AG04449 (cell line): ENCODE results near the gene NECTIN2.
"Not testable (repeated sequence)": the region's sequence is repeated elsewhere in the genome, so short reads cannot be mapped to it uniquely, and the experiment has no call there.

ENCODE experiments used
- CTCF ChIA-PET: fragments of 350-600 bp; formaldehyde crosslinking; extraction: SDS; loops from one replicate; lab custom pipeline; 2021; ENCODE audit warnings: antibody characterized with exemption; lab: Yijun Ruan, JAX
- POLR2A ChIA-PET: fragments of 400-600, 350-600 bp; formaldehyde crosslinking; extraction: SDS; loops from one replicate; lab custom pipeline; 2020; ENCODE audit warnings: antibody characterized with exemption, inconsistent platforms; lab: Yijun Ruan, JAX
- DNase-seq: peaks from one replicate; pipeline ENCODE4 v3.0.0-alpha.2; 2010; ENCODE audit warnings: low read depth, low spot score
- H3K4me3 ChIP-seq: 2 replicates; pipeline ENCODE4 v1.5.1; 2011; ENCODE audit warnings: low read depth, mild to moderate bottlenecking, control low read depth, low read length
- CTCF ChIP-seq: IDR thresholded peaks from one replicate; pipeline ENCODE4 v1.5.1; 2011; ENCODE audit warnings: mild to moderate bottlenecking, moderate library complexity, low read length, control low read depth, inconsistent platforms; ENCODE audit not compliant: insufficient read depth; ENCODE audit errors: missing control alignments

The NECTIN2 gene

GRCh38 chr19:44855606-44856005 lies 9.5 kb downstream of the NECTIN2 start:
- no peak overlapping the region for H3K4me3 ChIP-seq
- ChIA-PET CTCF (no interaction called here), POLR2A (no interaction called here)
- no peak for TF ChIP-seq CTCF
- no peak for DNase-seq

- DNase-seq: no peak
- H3K4me3 ChIP-seq: no peak overlapping the region
- CTCF ChIA-PET: interaction anchor here (1.2 to 2.5 kb wide), 3 partner anchors 11 to 72 kb away, joined by 3 to 7 read pairs (median 3); partner anchors contain the start of genes APOE and NECTIN2
- POLR2A ChIA-PET: interaction anchor here (0.6 kb wide), 1 partner anchor 7 kb away, joined by 4 read pairs; no protein-coding TSS in a partner anchor
- TF ChIP-seq CTCF: no peak
These were observed 10.5 kb downstream of the NECTIN2 start for GRCh38 chr19:44856421-44857083.

- CTCF ChIA-PET: interaction anchor here (1.0 to 2.5 kb wide), 4 partner anchors 71 to 134 kb away, joined by 3 to 7 read pairs (median 4); no protein-coding TSS in a partner anchor
- DNase-seq: no peak
- POLR2A ChIA-PET: interaction anchor here (0.6 kb wide), 1 partner anchor 12 kb away, joined by 3 read pairs; no protein-coding TSS in a partner anchor
- no peak overlapping the region for H3K4me3 ChIP-seq
- TF ChIP-seq CTCF: no peak
These were observed 11.7 kb downstream of the NECTIN2 start for GRCh38 chr19:44857837-44858236.

- DNase-seq, POLR2A ChIA-PET, CTCF ChIA-PET, H3K4me3 ChIP-seq: not testable (repeated sequence)
These were observed 15.5 kb downstream of the NECTIN2 start for GRCh38 chr19:44861576-44861975.

- DNase-seq: no peak
- ChIA-PET CTCF (no interaction called here), POLR2A (no interaction called here)
- TF ChIP-seq CTCF: no peak
- H3K4me3 ChIP-seq: no peak overlapping the region
These were observed 17.9 kb downstream of the NECTIN2 start for GRCh38 chr19:44863990-44864389.

- TF ChIP-seq CTCF: no peak
- CTCF ChIA-PET: interaction anchor here (1.2 kb wide), 1 partner anchor 21 kb away, joined by 3 read pairs; no protein-coding TSS in a partner anchor
- DNase-seq: no peak
- POLR2A ChIA-PET: no interaction called here
- H3K4me3 ChIP-seq: no peak overlapping the region
These were observed 19.2 kb downstream of the NECTIN2 start for GRCh38 chr19:44865196-44865767.
